ENCODE measurements around the gene MAP7D1.

DNA sequence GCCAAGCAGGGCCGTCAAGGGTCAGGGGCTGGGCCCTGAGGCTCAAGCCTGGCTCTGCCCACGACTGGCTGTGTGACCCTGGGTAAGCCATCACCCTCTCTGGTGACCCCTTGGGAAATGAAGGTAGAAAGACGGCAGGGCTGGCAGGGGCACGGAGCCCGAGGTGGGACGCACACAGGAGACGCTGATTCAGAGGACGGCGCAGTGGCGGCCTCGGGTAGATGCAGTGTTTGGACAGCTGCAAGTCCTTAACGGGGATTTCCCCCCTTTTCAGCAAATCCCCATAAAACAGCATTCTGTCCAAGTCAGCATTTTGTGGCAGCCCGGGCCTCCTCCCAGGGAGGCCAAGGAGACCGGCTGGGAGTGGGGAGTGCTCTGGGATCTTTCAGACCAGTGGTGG is 47.6 kb upstream of the MAP7D1 start:
- TF ChIP-seq, protein P1, sequence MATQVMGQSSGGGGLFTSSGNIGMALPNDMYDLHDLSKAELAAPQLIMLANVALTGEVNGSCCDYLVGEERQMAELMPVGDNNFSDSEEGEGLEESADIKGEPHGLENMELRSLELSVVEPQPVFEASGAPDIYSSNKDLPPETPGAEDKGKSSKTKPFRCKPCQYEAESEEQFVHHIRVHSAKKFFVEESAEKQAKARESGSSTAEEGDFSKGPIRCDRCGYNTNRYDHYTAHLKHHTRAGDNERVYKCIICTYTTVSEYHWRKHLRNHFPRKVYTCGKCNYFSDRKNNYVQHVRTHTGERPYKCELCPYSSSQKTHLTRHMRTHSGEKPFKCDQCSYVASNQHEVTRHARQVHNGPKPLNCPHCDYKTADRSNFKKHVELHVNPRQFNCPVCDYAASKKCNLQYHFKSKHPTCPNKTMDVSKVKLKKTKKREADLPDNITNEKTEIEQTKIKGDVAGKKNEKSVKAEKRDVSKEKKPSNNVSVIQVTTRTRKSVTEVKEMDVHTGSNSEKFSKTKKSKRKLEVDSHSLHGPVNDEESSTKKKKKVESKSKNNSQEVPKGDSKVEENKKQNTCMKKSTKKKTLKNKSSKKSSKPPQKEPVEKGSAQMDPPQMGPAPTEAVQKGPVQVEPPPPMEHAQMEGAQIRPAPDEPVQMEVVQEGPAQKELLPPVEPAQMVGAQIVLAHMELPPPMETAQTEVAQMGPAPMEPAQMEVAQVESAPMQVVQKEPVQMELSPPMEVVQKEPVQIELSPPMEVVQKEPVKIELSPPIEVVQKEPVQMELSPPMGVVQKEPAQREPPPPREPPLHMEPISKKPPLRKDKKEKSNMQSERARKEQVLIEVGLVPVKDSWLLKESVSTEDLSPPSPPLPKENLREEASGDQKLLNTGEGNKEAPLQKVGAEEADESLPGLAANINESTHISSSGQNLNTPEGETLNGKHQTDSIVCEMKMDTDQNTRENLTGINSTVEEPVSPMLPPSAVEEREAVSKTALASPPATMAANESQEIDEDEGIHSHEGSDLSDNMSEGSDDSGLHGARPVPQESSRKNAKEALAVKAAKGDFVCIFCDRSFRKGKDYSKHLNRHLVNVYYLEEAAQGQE (IDR thresholded peaks at IDR 0.05; ENCODE audit: insufficient read depth in 1 of 2, low read depth in 2 of 2, low read length in 2 of 2) = no peak
- TF ChIP-seq POLR2AphosphoS5 (IDR thresholded peaks at IDR 0.05; ENCODE audit: low read depth, low read length) (no peak), TAF1 (IDR thresholded peaks at IDR 0.05; ENCODE audit: borderline replicate concordance, insufficient read depth, low read length) (no peak), SIN3A (IDR thresholded peaks at IDR 0.05; ENCODE audit: borderline replicate concordance, insufficient read depth, low read length) (no peak), FOXP2 (optimal IDR thresholded peaks at IDR 0.05; ENCODE audit: borderline replicate concordance, extremely low read depth, extremely low read length, insufficient read depth) (no peak)

All from PFSK-1 (cell line).